HG02885 (cell line): Measurements from ENCODE around the gene TRIM4.
"Not testable (repeated sequence)": the region's sequence is repeated elsewhere in the genome, so short reads cannot be mapped to it uniquely, and the experiment has no call there.

Experiments used
- ATAC-seq: cut with Tn5 transposase; IDR thresholded peaks from one replicate; pipeline ENCODE4 v1.9.1; 2021; ENCODE audit warnings: mild to moderate bottlenecking; ENCODE audit not compliant: unreplicated experiment, poor library complexity

TRIM4 gene

GRCh38 chr7:99918959-99919813, at the start of gene TRIM4:
Gene TRIM4, minus strand, starts transcription at chr7:99919530. Its CDS starts 129 bp downstream, at chr7:99919401.
- peak; percentile 99 for ATAC-seq

- ATAC-seq = no peak
These were observed 39.4 kb upstream of the TRIM4 start for GRCh38 chr7:99958564-99959227.

GRCh38 chr7:99955247-99955646, 35.9 kb upstream of the TRIM4 start:
- ATAC-seq = no peak

GRCh38 chr7:99954643-99955042, 35.3 kb upstream of the TRIM4 start:
- ATAC-seq = not testable (repeated sequence)

- ATAC-seq = no peak
These were observed 34.3 kb upstream of the TRIM4 start for GRCh38 chr7:99953649-99954048.

GRCh38 chr7:99952649-99953048, 33.3 kb upstream of the TRIM4 start:
- ATAC-seq = not testable (repeated sequence)

- not testable (repeated sequence) for ATAC-seq
These were observed 31.5 kb upstream of the TRIM4 start for GRCh38 chr7:99950819-99951218.

- ATAC-seq = no peak
These were observed 30.4 kb upstream of the TRIM4 start for GRCh38 chr7:99949645-99950228.

- no peak for ATAC-seq
These were observed 28.3 kb upstream of the TRIM4 start for GRCh38 chr7:99947608-99948007.

GRCh38 chr7:99944497-99945070, 25.3 kb upstream of the TRIM4 start:
- no peak for ATAC-seq

GRCh38 chr7:99943641-99944496, 24.5 kb upstream of the TRIM4 start:
- ATAC-seq = no peak

- ATAC-seq = no peak
These were observed 19.0 kb upstream of the TRIM4 start for GRCh38 chr7:99938296-99938695.

- not testable (repeated sequence) for ATAC-seq
These were observed 15.7 kb upstream of the TRIM4 start for GRCh38 chr7:99935009-99935408.

- ATAC-seq = no peak
These were observed 11.0 kb upstream of the TRIM4 start for GRCh38 chr7:99930376-99930775.

- no peak for ATAC-seq
These were observed 10.4 kb upstream of the TRIM4 start for GRCh38 chr7:99929730-99930053.

GRCh38 chr7:99928994-99929729, 9.8 kb upstream of the TRIM4 start, which contains the start of gene GJC3:
Gene GJC3, minus strand, starts transcription at chr7:99929620. Its CDS starts 0 bp downstream, at chr7:99929620.
- no peak for ATAC-seq

- ATAC-seq = no peak
These were observed 8.9 kb upstream of the TRIM4 start for GRCh38 chr7:99928188-99928587.

- no peak for ATAC-seq
These were observed 8.2 kb upstream of the TRIM4 start for GRCh38 chr7:99927536-99927935.

- ATAC-seq = no peak
These were observed 7.0 kb upstream of the TRIM4 start for GRCh38 chr7:99926321-99926720.
